Mesendoderm (in vitro differentiated cells): Measurements from ENCODE around the gene ATP7B.
"Not testable (repeated sequence)": the region's sequence is repeated elsewhere in the genome, so short reads cannot be mapped to it uniquely, and the experiment has no call there.

Source experiments
- DNase-seq: peaks from one replicate; pipeline ENCODE4 v3.0.0; 2013
- H2AK5ac ChIP-seq: 2 replicates; pipeline ENCODE4 v1.6.1; 2013; ENCODE audit warnings: low read length, inconsistent platforms
- H2BK120ac ChIP-seq: 2 replicates; pipeline ENCODE4 v1.6.1; 2013; ENCODE audit warnings: low read depth, mild to moderate bottlenecking, low read length, moderate library complexity, mixed read lengths
- H2BK15ac ChIP-seq: replicated peaks from 2 replicates; pipeline ENCODE4 v1.6.1; 2013; ENCODE audit warnings: low read depth, mild to moderate bottlenecking, moderate library complexity
- H2BK5ac ChIP-seq: 2 replicates; pipeline ENCODE4 v1.6.1; 2013; ENCODE audit warnings: low read length, inconsistent platforms
- H3K18ac ChIP-seq: 2 replicates; pipeline ENCODE4 v1.6.1; 2013; ENCODE audit warnings: mild to moderate bottlenecking, low read length, mixed read lengths
- H3K23ac ChIP-seq: one replicate; pipeline ENCODE4 v1.6.1; 2013; ENCODE audit warnings: low read length
- H3K27ac ChIP-seq: 2 replicates; pipeline ENCODE4 v1.5.1; 2013; ENCODE audit warnings: low read depth, mild to moderate bottlenecking, inconsistent platforms, low read length, moderate library complexity
- H3K27me3 ChIP-seq: 2 replicates; pipeline ENCODE4 v1.6.1; 2013; ENCODE audit warnings: low read length, control low read depth, mild to moderate bottlenecking, inconsistent platforms; ENCODE audit not compliant: insufficient read depth, poor library complexity
- H3K36me3 ChIP-seq: 2 replicates; pipeline ENCODE4 v1.6.1; 2013; ENCODE audit warnings: low read length, inconsistent platforms; ENCODE audit not compliant: control insufficient read depth, insufficient read depth
- H3K4ac ChIP-seq: one replicate; pipeline ENCODE4 v1.6.1; 2013; ENCODE audit warnings: low read depth, mild to moderate bottlenecking, low read length, moderate library complexity
- H3K4me1 ChIP-seq: 2 replicates; pipeline ENCODE4 v1.6.1; 2013; ENCODE audit warnings: low read depth, low read length, inconsistent platforms; ENCODE audit not compliant: control insufficient read depth
- H3K4me2 ChIP-seq: 2 replicates; pipeline ENCODE4 v1.6.1; 2013; ENCODE audit warnings: low read length
- H3K4me3 ChIP-seq: 2 replicates; pipeline ENCODE4 v1.5.1; 2013; ENCODE audit warnings: mild to moderate bottlenecking, low read length
- H3K56ac ChIP-seq: one replicate; pipeline ENCODE4 v1.6.1; 2013; ENCODE audit warnings: low read length
- H3K79me1 ChIP-seq: 2 replicates; pipeline ENCODE4 v1.6.1; 2013; ENCODE audit warnings: low read length, inconsistent platforms
- H3K79me2 ChIP-seq: 2 replicates; pipeline ENCODE4 v1.6.1; 2013; ENCODE audit warnings: mild to moderate bottlenecking, low read length; ENCODE audit not compliant: control insufficient read depth, insufficient read depth
- H3K9ac ChIP-seq: 2 replicates; pipeline ENCODE4 v1.6.1; 2013; ENCODE audit warnings: low read length, inconsistent platforms
- H4K5ac ChIP-seq: one replicate; pipeline ENCODE4 v1.6.1; 2013; ENCODE audit warnings: low read length
- H4K8ac ChIP-seq: one replicate; pipeline ENCODE4 v1.6.1; 2013; ENCODE audit warnings: low read depth, mild to moderate bottlenecking, control low read depth, low read length, moderate library complexity
- WGBS: extraction: QIAGEN DNeasy Blood & Tissue Kit; methylation state at CpG from one replicate; pipeline ENCODE4 v1.1.7; 2013; ENCODE audit warnings: low lambda C conversion rate, missing lambda C conversion rate; ENCODE audit not compliant: insufficient coverage; ENCODE audit errors: extremely low coverage; 5-methylcytosine and 5-hydroxymethylcytosine counted together

Gene ATP7B

DNA sequence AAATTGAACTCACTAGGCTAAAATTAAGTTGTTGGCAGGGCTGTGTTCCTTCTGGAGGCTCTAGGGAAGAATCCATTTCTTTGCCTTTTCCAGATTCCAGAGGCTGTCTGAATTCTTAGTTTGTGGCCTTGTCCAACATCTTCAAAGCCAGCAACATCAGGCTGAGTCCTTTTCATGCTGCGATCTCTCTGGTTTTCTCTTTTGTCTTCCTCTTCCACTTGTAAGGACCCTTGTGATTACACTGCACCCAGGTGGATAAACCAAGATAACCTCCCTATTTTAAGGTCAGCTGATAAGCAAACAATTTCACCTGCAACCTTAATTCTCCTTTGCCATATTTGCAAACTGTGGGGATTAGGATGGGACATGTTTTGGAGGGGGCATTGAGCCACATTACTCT lies 24.8 kb upstream of the ATP7B start:
- Histone ChIP-seq H3K9ac (no peak overlapping the region), H3K56ac (no peak overlapping the region), H3K18ac (no peak overlapping the region), H3K79me1 (no peaks in the 10 kb centered on the region), H3K36me3 (no peaks in the 10 kb centered on the region), H3K27me3 (no peaks in the 10 kb centered on the region), H2BK5ac (no peak overlapping the region), H3K4me2 (no peak overlapping the region), H2AK5ac (no peak overlapping the region), H3K4me3 (no peak overlapping the region), H4K5ac (no peak overlapping the region), H3K23ac (no peak overlapping the region), H4K8ac (no peak overlapping the region), H3K4me1 (peaks cover 1% of the 10 kb centered on the region), H3K4ac (no peak overlapping the region), H2BK120ac (no peak overlapping the region), H3K27ac (no peak overlapping the region), H3K79me2 (no peaks in the 10 kb centered on the region), H2BK15ac (no peak overlapping the region)
- no CpG with 5 or more reads among the region's 1 CpG for WGBS
- DNase-seq, result peak; percentile 8

GRCh38 chr13:52034616-52035226 lies 23.5 kb upstream of the ATP7B start:
- no peak overlapping the region for H3K23ac ChIP-seq
- no peak overlapping the region for H3K18ac ChIP-seq
- no peak for DNase-seq
- H3K27me3 ChIP-seq, result no peaks in the 10 kb centered on the region
- no peak overlapping the region for H2AK5ac ChIP-seq
- no peak overlapping the region for H3K27ac ChIP-seq
- H2BK15ac ChIP-seq, result no peak overlapping the region
- H4K8ac ChIP-seq, result no peak overlapping the region
- no peak overlapping the region for H3K56ac ChIP-seq
- H3K79me1 ChIP-seq, result no peaks in the 10 kb centered on the region
- H3K9ac ChIP-seq, result no peak overlapping the region
- no peak overlapping the region for H2BK120ac ChIP-seq
- H3K4me2 ChIP-seq, result no peak overlapping the region
- H3K4me1 ChIP-seq, result peaks cover 1% of the 10 kb centered on the region
- no peak overlapping the region for H3K4ac ChIP-seq
- no CpG with 5 or more reads among the region's 5 CpGs for WGBS
- H2BK5ac ChIP-seq, result no peak overlapping the region
- H3K79me2 ChIP-seq, result no peaks in the 10 kb centered on the region
- H4K5ac ChIP-seq, result no peak overlapping the region
- H3K4me3 ChIP-seq, result no peak overlapping the region
- H3K36me3 ChIP-seq, result no peaks in the 10 kb centered on the region

DNA sequence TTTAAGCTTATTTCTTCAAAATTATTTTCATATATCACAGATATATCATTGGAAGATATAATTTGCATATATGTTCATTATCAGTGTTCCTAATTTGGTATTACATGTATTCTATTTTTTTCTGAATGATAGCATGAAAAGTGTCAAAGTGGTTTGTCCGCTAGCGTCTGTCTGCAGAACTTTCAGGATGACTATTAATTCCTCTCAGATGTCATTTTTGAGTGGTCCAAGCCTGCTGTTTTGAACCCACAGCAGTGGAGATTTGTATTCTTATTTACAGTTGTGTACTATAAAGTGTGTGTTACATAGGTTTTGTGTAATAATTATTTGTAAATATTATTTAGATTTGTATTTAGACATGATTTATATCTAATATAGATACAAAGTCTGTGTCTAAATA lies 21.8 kb upstream of the ATP7B start:
- Histone ChIP-seq H3K4me1 (peaks cover 1% of the 10 kb centered on the region), H3K56ac (no peak overlapping the region), H3K27ac (no peak overlapping the region), H3K4me3 (no peak overlapping the region), H3K4me2 (no peak overlapping the region), H2AK5ac (no peak overlapping the region), H3K23ac (no peak overlapping the region), H4K5ac (no peak overlapping the region), H3K27me3 (no peaks in the 10 kb centered on the region), H3K4ac (no peak overlapping the region), H2BK15ac (no peak overlapping the region), H3K18ac (no peak overlapping the region), H2BK120ac (no peak overlapping the region), H3K79me1 (no peaks in the 10 kb centered on the region), H3K9ac (no peak overlapping the region), H4K8ac (no peak overlapping the region), H3K79me2 (no peaks in the 10 kb centered on the region), H3K36me3 (no peaks in the 10 kb centered on the region), H2BK5ac (no peak overlapping the region)
- DNase-seq, result no peak
- WGBS, result no CpG with 5 or more reads among the region's 2 CpGs

DNA sequence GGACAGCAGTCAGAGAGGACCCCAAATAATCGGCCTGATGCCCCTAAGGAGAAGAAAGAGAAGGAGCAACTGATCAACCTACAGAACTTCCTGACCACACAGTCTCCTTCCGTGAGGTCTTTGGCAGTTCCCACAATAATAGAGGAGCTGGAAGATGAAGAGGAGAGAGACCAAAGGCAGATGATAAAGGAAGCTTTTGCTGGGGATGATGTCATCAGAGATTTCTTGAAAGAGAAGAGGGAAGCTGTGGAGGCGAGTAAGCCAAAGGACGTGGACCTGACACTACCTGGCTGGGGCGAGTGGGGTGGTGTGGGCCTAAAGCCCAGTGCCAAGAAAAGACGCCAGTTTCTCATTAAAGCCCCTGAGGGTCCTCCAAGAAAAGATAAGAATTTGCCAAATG lies 19.2 kb upstream of the ATP7B start:
- not testable (repeated sequence) for H2BK15ac ChIP-seq, H3K27ac ChIP-seq, H4K5ac ChIP-seq, H2BK120ac ChIP-seq, H3K23ac ChIP-seq, H3K79me1 ChIP-seq, H3K4me2 ChIP-seq, H3K36me3 ChIP-seq, H4K8ac ChIP-seq, H3K4me3 ChIP-seq, H2AK5ac ChIP-seq, H3K27me3 ChIP-seq, DNase-seq, H3K9ac ChIP-seq, H3K4ac ChIP-seq, H3K18ac ChIP-seq, H3K56ac ChIP-seq, H2BK5ac ChIP-seq, H3K79me2 ChIP-seq, H3K4me1 ChIP-seq
- WGBS, result no CpG with 5 or more reads among the region's 6 CpGs

- no CpG with 5 or more reads among the region's 4 CpGs for WGBS
- Histone ChIP-seq H3K27me3 (no peaks in the 10 kb centered on the region), H3K4me2 (no peak overlapping the region), H4K8ac (no peak overlapping the region), H2BK5ac (no peak overlapping the region), H2BK120ac (no peak overlapping the region), H3K36me3 (no peaks in the 10 kb centered on the region), H2AK5ac (no peak overlapping the region), H3K79me1 (peaks cover 2% of the 10 kb centered on the region), H3K79me2 (peaks cover 2% of the 10 kb centered on the region), H3K18ac (no peak overlapping the region), H3K4ac (no peak overlapping the region), H3K56ac (no peak overlapping the region), H3K27ac (no peak overlapping the region), H3K9ac (no peak overlapping the region), H2BK15ac (no peak overlapping the region), H3K4me1 (no peaks in the 10 kb centered on the region), H4K5ac (no peak overlapping the region), H3K23ac (no peak overlapping the region), H3K4me3 (no peak overlapping the region)
- no peak for DNase-seq
These were observed 18.3 kb upstream of the ATP7B start for GRCh38 chr13:52029569-52029968.

DNA sequence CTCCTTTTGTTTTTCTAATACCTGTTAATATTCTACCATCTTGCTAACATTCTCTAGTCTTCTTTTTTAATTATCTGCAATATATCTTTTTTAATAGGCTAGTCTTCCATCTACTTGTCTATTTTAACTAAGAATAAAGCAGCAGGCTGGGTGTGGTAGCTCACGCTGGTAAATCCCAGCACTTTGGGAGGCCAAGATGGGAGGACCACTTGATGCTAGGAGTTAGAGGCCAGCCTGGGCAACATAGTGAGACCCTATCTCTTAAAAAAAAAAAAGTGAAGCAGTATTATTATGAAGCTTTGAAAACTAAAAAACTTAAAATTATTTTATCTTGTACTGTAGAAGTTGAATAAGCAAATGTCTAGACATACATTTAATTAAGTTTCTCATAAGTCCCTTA lies 16.6 kb upstream of the ATP7B start:
- no peak overlapping the region for H3K4me2 ChIP-seq
- no peak overlapping the region for H3K9ac ChIP-seq
- H3K27ac ChIP-seq, result no peak overlapping the region
- no peak overlapping the region for H3K23ac ChIP-seq
- no peak overlapping the region for H2BK120ac ChIP-seq
- H2AK5ac ChIP-seq, result no peak overlapping the region
- no peaks in the 10 kb centered on the region for H3K4me1 ChIP-seq
- H3K4me3 ChIP-seq, result no peak overlapping the region
- no peak overlapping the region for H2BK5ac ChIP-seq
- DNase-seq, result no peak
- H3K18ac ChIP-seq, result no peak overlapping the region
- H4K5ac ChIP-seq, result no peak overlapping the region
- no peak overlapping the region for H3K56ac ChIP-seq
- peaks cover 2% of the 10 kb centered on the region for H3K79me2 ChIP-seq
- no peaks in the 10 kb centered on the region for H3K27me3 ChIP-seq
- peaks cover 2% of the 10 kb centered on the region for H3K79me1 ChIP-seq
- no peak overlapping the region for H4K8ac ChIP-seq
- no peak overlapping the region for H2BK15ac ChIP-seq
- H3K4ac ChIP-seq, result no peak overlapping the region
- H3K36me3 ChIP-seq, result no peaks in the 10 kb centered on the region
- WGBS, result no CpG with 5 or more reads among the region's 1 CpG
